ENCODE results near the gene PIP5K1B.

PIP5K1B gene

DNA sequence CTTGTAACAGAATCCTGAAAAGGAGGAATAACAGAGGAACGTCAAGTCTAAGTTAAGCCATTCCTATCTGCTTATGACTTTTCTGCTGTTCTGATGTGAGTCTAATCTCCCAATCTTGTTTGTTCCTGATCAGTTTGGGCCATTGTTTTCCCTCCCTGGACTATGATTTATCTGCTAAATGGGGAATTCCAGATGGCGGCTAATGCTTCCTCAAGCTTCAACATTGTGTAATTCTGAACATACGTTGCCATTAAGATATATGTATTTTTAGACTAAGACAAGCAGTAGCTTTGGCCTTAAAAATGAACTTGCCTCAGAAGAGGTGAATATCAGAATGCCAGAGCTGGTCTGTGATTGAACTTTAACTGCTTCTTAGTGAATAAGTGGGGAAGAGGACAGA is 166.2 kb downstream of the PIP5K1B start:
- DNase-seq = no peak

DNA sequence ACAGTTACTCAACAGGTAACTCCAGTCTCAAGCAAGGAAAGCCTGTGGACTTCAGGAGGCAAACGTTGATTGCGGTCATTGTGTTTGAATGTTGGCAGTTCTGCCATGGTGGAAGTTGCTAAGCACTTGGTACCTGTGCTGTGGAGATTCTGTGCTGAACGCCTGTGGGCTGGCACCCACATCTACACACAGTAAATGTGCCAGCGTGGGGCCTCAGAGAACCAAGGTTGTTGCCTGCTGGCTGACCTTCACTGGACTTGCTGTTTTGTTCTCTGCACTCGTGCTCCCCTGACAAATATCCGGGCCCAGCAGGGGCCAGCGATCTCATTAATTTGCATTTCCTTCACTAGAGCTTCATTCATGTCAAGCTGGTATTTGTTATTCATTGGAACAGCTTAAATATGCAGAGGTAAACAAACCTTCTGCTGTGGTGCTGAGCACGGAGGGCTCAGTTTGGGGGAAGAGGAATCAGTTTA is 167.0 kb downstream of the PIP5K1B start:
- DNase-seq = no peak

DNA sequence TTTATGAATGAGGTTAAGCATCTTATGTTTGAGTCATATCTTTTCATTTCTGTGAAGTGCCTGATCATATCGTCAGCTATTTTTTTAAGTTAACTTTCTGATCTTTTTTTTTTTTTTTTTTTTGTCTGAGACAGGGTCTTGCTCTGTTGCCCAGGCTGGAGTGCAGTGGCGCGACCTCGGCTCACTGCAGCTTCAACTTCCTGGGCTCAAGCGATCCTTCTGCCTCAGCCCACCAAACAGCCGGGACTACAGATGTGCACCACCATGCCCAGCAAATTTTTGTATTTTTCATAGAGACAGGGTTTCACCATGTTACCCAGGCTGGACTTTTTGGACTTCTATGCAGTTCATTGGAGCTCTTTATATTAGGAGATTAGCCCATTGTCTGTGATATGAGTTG is 168.1 kb downstream of the PIP5K1B start:
- no peak for DNase-seq

DNA sequence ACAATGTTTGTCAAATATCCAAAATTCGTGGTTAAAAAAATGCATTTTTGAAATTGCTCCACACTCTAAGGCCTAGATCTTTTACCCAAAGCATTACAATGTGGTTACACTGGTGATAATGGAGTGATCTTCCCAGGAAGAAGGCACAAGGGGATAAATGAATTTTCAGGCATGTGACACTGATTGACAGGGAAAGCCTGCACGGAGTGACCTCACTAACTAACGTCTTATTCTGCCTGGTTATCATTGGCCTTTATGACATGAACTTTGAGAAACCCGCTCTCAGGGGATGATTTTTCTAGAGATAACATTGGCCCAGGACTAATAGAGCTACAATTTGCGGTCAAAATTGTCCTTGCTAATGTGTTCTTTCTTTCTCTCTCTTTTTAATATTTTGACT is 171.2 kb downstream of the PIP5K1B start:
- DNase-seq = no peak

DNA sequence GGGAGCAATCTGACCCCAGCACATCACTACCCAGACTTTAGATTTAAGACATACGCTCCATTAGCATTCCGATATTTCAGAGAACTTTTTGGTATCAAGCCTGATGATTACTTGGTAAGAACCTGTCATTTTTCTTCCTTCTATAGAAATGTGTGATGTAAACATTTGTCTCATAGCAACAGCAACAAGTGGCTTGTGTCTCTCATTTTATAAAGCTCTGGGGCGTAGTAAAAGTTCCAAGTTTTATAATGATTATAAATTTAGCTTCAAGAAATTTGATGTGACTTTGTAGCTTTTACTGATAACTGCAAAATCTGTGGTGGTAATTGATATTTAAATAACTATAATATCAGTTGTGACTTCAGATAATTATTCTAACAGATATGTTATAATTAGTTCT is 171.6 kb downstream of the PIP5K1B start:
- no peak for DNase-seq

DNA sequence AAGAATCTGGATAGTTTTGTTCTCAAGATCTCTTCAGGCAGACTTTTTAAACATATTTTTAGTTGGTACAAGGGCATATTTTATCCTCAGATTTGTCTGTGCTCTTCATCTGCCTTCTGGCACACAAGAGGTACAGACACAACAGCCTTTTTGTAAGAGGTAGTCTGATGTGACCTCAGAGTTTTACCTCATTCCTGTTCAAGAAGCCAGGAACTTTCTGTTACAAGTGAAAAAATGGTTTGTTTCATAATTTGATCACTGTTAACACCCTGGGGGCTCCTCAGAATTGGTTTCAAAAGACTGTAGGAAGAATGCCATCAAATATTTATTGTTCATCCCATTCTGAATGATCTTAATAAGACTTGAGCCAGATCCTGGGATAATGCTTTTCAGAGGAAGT is 172.2 kb downstream of the PIP5K1B start:
- no peak for DNase-seq

DNA sequence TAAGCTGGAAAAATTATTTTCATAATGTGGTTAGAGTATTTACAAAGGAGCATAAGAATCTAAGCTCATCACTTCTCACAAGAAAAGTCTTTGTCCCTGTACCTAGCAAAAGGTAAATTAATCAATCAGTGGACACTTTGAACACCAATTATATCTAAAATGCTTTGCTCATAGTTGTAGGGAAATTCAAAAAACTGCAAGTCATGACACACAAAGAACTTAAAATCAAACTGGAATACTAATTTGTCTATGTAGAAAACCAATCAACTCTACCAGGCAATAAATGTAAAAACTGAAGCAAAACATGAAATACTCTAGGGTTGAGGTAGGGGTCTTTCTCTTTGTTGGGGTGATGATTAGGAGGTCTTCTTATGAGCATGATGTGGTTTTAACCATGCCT is 173.4 kb downstream of the PIP5K1B start:
- DNase-seq = no peak

DNA sequence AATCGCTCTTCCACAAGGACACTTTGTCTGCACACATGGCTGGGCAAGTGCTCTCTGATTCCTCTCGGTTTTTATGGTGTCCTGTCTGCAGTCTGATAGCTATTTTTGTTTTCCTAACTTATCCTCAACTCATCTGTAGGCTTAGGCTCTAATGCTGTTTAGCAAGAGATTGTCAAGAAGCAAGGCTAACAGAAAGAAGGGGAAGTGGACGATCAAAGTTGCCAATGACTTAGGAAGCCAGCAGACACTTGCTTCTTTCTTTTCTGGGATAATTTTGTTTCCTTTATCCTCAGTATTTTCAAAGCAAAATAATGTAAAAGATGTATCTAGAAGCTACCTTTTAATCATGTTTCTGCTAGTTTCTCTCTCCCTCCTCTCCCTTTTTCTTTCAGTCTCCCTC is 178.2 kb downstream of the PIP5K1B start:
- DNase-seq = no peak

DNA sequence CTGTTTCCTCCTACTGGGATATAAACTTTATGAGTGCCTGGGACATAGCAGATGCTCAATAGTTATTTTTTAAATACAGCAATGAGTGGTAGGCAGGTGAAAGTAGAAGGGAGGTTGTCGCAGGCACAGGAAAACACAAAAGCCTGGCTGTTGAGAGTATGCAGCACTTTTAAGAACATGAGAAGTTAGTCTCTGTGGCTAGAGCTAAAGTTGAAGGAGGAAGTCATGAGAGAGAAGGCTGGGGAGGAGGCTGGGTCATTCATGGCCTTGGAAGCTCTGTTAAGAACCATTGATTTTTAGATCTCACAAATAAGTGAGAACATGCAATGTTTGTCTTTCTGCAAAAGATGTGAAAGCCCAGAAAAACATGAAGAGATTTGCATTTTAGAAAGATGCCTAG is 182.2 kb downstream of the PIP5K1B start:
- no peak for DNase-seq

DNA sequence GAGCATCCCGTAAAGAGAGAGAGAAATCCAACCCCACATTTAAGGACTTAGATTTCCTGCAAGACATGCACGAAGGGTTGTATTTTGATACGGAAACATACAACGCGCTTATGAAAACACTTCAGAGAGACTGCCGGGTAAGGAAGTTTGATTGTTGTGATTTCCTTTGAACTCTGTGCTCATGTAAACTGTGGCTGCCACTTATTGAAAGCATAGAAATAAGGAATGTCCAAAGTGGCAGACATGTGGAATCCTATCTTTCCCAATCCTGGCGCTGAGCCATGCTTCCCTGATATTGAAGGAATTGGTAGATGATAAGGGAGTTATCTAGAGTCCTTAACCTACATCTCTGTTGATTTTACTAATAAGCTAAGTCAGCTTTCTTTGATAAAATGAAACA is 189.5 kb downstream of the PIP5K1B start:
- no peak for DNase-seq

DNA sequence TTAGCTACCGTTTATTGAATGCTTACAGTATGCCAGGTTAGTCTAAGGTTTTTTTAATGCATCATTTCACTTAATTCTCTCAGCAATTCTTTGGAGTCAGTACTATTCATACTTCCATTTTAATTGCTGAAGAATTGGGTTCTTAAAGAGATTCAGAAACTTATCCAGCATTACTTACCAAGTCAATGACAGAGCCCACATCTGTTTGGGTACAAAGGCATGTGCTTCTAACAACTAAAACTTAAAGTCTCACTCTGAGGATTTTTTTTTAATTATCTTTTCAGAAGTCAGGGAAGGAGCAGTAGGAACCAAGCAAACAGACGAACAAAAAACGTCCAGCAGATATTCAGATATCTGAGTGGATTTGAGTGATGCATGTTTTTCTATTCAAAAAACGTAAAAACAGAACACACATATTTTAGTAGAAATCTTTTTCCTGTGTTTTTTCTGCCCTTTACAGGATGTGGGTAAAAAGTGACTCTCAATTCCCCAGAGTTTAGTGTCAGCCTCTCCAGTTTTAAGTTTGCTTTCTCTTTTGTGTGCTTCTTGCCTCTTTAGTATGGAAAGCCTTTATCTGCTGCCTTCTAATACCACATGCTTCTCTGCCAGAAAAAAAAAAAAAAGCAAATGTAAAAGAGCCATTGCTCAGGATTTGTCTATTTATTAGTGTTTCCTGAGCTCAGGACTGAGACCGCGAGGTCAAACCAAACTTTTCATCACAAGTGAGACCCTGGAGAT is 190.9 kb downstream of the PIP5K1B start:
- no peak for DNase-seq

DNA sequence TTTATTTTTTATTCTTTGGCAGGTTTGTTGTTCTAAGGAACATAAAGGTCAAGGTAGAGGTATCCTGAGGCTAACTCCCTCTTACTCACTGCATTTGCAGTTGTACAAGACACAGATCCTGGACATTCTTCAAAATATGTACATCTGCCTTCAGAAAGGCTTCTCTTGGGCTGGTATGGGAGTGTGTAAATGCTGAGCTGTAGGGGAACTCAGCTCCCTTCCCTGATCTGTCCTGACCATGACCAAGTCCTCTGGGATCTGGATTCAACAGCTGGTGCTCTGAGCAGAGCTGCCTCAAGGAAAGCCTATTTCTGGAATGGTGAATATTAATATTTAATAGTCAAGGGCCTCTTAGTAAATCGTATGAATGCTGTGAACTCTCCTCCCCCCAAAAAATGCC is 191.4 kb downstream of the PIP5K1B start:
- no peak for DNase-seq

DNA sequence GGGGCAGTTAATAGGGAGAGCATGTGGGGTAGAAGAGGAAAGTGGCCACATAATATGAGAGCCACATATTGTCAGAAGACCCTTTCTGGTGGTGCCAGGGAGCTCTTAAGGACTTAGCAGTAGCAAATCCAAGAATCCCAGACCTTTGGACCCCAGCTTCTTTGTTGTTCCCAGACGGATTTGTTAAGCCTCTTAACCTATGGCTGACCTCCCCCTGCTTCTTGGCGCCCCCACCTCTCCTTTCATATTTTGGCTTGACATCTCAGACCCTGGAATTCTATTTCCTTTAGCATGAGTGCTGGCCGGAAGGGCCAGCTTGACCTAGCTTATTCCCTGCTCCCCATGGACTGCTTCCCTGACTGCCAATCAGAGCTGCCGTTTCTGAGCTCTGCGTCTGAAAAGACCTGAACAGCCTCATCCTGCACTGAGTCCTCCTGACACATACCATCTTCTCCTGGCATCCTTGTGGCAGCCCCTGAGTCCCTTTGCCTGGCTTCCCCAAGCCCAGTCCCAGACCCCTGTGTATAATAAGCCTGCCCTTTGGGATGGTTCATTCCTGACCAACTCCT is 192.6 kb downstream of the PIP5K1B start:
- no peak for DNase-seq

DNA sequence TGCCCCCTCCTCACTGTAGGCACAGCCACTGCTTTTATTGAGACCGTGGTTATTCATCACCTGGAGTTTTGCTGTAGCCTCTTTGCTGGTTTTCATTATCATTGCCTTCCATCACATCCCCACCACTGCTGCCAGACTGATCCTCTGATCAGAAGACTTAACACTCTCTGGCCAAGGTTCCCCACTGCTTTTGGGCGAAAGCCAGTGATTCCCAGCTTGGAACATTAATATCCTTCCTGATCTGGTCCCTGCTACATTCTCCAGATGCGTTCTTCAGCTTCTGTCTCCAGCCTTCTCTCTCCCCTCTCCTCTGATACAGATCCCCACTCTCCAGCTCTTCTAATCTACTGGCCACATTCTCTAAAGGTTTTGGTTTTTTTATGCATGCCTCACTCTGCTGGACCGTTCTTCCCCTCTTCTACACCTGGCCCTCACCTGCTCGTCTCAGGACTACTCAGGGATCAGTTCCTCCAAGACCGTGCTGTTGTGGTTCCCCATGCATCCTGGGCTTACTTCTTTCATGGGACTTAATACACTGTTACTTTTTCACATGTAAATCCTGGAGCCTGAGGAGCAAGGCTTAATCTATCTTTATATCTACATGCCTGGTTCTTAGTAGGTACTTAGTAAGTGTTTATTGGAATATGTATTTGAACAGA is 193.9 kb downstream of the PIP5K1B start:
- no peak for DNase-seq

DNA sequence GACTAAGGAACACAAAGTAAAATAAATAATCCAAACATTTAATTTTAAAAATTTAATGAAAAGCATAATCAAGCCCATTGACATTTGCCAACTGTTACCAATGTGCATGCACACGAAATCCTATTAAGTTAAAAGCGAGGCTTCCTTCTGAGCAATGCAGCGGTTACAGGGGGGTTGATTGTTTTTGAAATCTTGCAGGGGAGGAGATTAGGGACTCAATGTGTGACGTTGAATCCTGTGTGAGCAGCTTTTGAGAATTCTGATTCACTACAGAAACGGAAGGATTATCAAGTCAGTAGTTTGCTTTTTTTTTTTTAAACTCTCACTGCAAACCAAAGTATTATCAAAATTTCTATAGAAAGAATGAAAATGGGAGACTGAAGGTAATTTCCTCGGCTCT is 199.4 kb downstream of the PIP5K1B start:
- no peak for DNase-seq

DNA sequence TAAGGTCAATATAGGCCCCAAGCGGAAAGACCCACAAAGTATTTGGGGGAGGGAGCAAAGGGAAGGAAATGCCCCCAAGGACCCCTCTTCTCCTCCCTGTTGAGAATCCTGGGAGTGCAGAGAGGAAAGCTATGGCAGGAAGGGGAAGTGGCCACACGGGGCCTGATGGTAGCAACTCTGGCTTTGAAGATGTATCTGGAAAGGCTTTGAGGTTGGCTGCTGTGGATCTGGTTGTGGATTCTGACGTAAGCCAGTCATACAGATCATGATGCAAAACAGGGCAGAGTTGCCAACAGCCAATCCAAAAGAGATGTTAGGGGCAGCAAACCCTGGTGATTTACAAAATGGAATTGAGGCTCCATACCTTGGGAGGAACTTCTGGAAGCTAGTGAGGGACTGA is 200.1 kb downstream of the PIP5K1B start:
- DNase-seq = no peak

DNA sequence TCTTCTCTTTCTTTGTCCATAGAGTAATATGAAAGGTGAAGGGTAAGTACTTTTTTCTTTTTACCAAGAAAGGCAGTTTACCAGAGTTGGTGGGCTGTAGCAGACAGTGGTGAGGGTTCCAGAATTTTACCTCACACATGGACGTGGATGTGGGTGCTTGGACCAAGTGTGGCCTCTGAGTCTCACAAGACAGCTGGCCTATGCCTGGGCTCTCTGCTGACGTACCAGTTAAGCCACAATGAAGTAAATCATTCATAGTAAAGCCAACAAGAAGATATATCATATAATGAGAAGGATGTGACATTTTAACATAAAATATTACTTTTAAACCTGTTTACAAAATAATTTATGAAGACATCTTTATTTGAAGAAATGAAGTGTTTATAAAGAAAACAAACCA is 202.9 kb downstream of the PIP5K1B start:
- DNase-seq = no peak

DNA sequence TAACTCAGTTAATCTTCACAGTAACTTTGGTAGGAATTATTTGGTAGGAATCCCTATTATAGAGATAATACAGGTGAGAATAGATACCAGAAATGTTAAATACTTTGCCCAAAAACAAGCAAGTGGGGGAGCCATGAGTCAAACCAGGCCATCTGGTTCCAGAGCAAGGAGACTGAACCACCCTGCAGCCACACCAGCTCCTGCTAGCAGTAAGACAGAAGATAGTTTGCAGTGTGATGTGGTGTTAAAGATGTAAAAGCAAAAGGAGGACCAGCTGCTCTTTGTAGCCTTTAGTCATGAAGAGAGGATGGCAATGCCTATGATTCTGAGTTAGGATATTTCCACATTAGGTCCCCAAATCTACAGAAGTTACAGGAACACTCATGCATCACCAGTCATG is 207.5 kb downstream of the PIP5K1B start:
- DNase-seq = no peak

DNA sequence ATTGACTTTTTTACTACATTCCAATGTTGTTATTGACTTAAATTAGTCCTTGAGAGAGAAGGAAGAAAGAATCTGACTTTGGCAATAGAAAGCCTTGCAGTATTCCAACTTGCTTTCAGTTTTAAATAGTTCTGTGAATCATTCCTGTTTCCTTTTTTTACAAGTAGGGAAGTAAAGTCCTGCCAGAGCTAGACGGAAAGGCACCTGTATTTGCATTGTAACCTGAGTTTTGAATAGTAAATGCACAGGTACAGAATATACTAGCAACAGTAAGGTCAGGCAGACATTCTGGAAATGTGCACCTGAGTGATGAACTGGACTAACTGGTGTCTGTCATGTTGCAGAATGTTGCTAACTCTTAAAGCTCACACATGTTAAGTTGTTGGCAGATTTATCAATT is 208.0 kb downstream of the PIP5K1B start:
- no peak for DNase-seq

DNA sequence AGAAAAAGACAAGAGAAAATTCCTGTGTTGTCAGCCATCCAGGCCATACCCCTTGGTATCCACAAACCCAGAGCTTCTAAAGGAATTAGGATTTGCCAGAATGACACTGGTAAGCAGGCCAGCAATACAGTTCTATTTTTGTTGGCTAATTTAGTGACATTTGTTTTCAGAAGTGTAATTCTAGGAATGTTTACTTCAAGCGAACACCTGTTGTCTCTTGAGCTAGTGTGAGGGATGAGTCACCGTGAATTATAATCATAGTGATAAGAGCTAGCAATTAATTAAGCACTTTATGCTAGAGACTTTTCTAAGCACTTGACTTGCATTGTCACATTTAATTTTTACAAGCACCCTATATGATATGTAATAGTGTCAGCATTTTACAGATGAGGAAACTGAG is 209.7 kb downstream of the PIP5K1B start:
- DNase-seq = no peak

DNA sequence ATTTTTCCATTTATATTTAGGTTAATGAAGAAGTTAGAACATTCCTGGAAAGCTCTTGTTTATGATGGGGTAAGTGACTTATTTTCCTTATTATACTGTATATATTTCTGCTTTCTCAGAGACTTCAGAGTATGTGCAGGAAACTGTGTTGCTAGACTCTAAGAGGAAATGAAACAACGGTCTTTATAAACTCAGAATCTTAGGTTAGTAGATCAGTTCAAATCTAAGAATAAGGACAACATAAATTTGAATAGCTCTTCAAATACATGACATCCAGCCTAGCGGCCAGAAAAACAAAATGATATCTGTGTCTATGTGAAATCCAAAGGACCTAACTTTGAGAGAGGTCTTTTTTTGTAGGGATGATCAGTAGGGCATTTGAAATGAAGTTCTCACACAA is 214.6 kb downstream of the PIP5K1B start:
- no peak for DNase-seq

DNA sequence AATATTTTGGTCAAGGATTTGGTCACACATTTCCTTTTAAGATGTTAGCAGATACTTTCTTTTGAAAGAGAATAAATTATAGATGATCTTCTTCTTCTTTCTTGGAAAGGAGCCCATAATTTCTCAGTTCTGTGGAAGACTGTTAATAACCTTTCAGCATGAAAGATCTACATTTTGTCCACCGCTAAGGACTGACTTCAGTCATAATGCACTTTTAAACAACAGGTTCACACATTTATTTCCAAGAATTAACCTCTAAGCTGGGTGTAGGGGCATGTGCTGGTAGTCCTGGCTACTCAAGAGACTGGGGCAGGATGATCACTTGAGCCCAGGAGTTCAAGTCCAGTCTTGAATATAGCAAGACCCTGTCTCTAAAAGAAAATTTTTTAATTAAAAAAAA is 215.9 kb downstream of the PIP5K1B start:
- no peak for DNase-seq

DNA sequence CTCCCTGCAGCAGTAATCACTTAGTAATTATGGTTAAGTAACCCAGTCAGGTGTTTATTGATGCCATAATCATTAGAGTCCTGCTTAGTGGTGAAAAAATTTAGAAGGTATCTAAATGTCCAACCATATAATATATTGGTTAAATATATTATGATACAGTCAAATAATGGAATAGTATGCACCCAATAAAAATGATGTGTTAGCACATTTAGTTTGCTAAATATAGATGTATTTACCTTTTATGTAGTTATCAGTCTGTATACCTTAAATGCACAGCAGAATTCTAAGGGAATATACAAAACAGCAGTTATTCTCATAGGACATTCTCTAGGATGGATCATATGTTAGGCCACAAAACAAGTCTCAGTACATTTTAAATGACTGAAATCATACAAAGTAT is 218.4 kb downstream of the PIP5K1B start:
- DNase-seq = no peak

DNA sequence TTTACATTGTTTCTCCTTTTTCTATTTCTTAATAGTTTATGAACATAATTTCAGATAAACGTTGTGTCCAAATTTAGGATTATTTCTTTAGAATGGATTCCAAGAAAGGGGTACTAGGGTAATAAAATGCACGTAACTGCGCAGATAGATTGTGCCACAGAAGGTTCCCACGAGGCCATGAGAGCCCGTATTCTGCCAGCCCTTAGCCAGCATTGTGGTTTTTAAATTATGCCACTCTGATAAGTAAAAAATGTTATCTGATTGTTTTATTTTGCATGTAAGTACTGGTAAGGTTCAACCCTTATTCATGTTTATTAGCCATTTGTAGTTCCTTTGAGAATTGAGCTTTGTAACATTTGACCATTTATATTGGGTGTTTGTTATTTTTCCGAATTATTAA is 220.1 kb downstream of the PIP5K1B start:
- no peak for DNase-seq

DNA sequence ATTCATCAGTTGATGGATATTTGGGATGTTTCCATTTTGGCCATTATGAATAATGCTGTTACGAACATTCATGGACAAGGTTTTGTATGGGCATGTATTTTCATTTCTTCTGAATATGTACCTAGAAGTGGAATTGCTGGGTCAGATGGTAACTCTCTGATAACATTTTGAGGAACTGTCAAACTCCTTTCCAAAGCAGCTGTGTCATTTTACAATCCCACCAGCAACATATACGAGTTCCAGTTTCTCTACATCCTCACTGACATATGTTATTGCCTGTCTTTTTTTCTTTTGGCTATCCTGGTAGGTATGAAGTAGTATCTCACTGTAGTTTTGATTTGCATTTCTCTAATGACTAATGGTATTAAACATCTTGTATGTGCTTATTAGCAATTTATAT is 222.1 kb downstream of the PIP5K1B start:
- DNase-seq = no peak
